ENCODE results near the gene PLS3. TPM values are rescaled to one million over a fixed set of nuclear protein-coding genes. Genes with fewer than 3 reads are reported as not detected.
"Not testable (repeated sequence)": the region's sequence is repeated elsewhere in the genome, so short reads cannot be mapped to it uniquely, and the experiment has no call there.

The PLS3 gene
- total RNA-seq, 4 donors from 2014 or later, result 4.5 to 160 (median 21.9) TPM

DNA sequence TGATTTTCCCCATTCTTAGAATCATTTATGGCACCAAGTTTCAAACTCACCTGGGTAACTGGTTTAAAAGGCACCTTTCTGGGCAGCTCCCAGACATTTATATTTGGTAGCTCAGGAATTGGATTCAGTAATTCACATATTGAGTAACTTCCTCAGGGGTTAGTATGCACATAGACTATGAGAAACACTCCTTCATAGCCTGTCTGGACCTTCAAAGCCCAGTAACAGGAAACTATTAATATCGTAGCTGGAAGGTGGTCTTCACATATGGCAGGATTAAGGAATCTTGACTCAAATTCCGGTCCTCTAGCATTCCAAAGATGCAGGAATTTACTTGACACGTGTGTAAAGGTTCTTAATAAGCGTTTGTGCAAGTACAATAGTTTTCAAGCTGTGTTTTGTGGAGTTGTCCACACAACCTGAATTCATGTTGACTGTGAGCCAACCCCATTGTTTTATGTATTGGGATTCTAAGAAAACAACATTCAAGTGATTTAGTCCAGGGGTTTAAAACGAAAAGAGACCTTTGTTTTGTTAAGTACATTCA is 78.4 kb downstream of the PLS3 start:
- in situ Hi-C loops (cut with MboI; ENCODE audit: low pct_ligation_motif_present in 1 of 4, low pct_unique_long_range_greater_than_20kb in 1 of 4, low sequenced_read_pairs in 3 of 4) (no loop called here), intact Hi-C loops (cut with DNase I; ENCODE audit: low total_unique reads) (no loop called here)
- H3K27me3 ChIP-seq, result no peaks in the 10 kb centered on the region
- H3K9me3 ChIP-seq, result no peaks in the 10 kb centered on the region
- no peak for TF ChIP-seq EP300 (IDR thresholded peaks at IDR 0.05; ENCODE audit: low read depth)
- TF ChIP-seq POLR2A (IDR thresholded peaks at IDR 0.05), result no peak
- no peak for TF ChIP-seq POLR2AphosphoS5 (IDR thresholded peaks at IDR 0.05)
- TF ChIP-seq, protein P1, sequence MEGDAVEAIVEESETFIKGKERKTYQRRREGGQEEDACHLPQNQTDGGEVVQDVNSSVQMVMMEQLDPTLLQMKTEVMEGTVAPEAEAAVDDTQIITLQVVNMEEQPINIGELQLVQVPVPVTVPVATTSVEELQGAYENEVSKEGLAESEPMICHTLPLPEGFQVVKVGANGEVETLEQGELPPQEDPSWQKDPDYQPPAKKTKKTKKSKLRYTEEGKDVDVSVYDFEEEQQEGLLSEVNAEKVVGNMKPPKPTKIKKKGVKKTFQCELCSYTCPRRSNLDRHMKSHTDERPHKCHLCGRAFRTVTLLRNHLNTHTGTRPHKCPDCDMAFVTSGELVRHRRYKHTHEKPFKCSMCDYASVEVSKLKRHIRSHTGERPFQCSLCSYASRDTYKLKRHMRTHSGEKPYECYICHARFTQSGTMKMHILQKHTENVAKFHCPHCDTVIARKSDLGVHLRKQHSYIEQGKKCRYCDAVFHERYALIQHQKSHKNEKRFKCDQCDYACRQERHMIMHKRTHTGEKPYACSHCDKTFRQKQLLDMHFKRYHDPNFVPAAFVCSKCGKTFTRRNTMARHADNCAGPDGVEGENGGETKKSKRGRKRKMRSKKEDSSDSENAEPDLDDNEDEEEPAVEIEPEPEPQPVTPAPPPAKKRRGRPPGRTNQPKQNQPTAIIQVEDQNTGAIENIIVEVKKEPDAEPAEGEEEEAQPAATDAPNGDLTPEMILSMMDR (IDR thresholded peaks at IDR 0.05), result no peak
- 49 to 50% methylated on average over 1 to 5 of the region's 5 CpGs for WGBS, 2 donors (ENCODE audit: low coverage in 1 of 2)
- no peaks in the 10 kb centered on the region for H3K4me1 ChIP-seq
- DNase-seq, result no peak
- H3K27ac ChIP-seq, result no peak overlapping the region
- H3K36me3 ChIP-seq, result no peaks in the 10 kb centered on the region
- H3K4me3 ChIP-seq, result no peak overlapping the region

DNA sequence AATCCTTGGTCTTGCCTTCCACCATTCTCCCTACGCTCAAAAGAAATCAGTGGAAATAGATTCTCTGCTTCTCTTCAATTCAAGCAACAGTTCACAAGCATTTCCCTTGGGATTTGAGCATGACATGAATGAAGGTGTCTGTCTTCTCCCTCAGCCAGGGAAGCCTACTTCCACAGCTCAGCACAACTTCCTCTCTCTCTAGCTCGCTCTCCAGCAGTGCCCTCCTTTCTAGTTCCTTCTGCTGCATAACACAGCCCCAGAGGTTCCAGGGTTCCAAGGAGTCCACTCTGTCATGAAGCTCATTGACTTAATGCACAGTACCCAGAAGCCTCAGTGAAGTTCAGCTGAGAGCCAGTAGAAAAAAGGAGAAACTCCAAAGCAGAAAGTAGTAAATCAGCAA is 81.3 kb downstream of the PLS3 start:
- in situ Hi-C loops (cut with MboI; ENCODE audit: low pct_ligation_motif_present in 1 of 4, low pct_unique_long_range_greater_than_20kb in 1 of 4, low sequenced_read_pairs in 3 of 4), result loop anchor here in 2 of 4 donors (10.0 kb wide), 2 partner anchors 308 to 318 kb away; no protein-coding TSS in a partner anchor

DNA sequence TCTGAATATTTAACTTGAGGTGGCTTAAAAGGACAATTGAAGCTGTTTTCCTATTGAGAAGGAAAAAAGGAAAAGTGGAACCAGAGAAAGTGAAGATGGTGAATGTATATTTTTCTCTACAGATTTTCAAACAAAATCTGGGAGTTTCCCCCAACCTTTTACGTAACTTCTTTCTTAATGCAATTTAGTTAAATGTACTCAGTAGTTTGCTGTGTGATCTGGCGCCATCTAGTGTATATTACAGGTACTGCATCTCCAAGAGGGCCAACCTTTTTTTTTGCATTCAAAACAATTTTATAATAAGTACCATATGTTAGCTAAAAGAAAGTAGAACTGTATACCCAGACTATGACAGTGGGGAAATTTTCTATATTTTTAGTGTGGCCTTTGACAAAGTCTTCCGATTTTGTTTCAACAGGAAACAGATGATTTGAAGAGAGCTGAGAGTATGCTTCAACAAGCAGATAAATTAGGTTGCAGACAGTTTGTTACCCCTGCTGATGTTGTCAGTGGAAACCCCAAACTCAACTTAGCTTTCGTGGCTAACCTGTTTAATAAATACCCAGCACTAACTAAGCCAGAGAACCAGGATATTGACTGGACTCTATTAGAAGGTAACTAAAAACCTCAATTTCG is 82.0 kb downstream of the PLS3 start:
- intact Hi-C loops (cut with DNase I; ENCODE audit: low total_unique reads), result loop anchor here (5.0 kb wide), 1 partner anchor 311 kb away; no protein-coding TSS in a partner anchor
- Histone ChIP-seq H3K4me1 (no peaks in the 10 kb centered on the region), H3K27me3 (no peaks in the 10 kb centered on the region), H3K27ac (no peak overlapping the region), H3K36me3 (no peaks in the 10 kb centered on the region), H3K9me3 (no peaks in the 10 kb centered on the region), H3K4me3 (no peak overlapping the region)
- DNase-seq, result peak; percentile 14
- 17 to 22% methylated on average over 2 to 5 of the region's 5 CpGs for WGBS, 2 donors (ENCODE audit: low coverage in 1 of 2)
- TF ChIP-seq, protein P1 (IDR thresholded peaks at IDR 0.05), result peak; percentile 77 to 100 (median 82)
- no peak for TF ChIP-seq EP300 (IDR thresholded peaks at IDR 0.05; ENCODE audit: low read depth)
- no peak for TF ChIP-seq POLR2A (IDR thresholded peaks at IDR 0.05)
- no peak for TF ChIP-seq POLR2AphosphoS5 (IDR thresholded peaks at IDR 0.05)
- in situ Hi-C loops (cut with MboI; ENCODE audit: low pct_ligation_motif_present in 1 of 4, low pct_unique_long_range_greater_than_20kb in 1 of 4, low sequenced_read_pairs in 3 of 4), result loop anchor here in 2 of 4 donors (10.0 kb wide), 2 partner anchors 308 to 318 kb away; no protein-coding TSS in a partner anchor

More for the DNA sequence above, 81.3 kb downstream of the PLS3 start:
- DNase-seq, result no peak
- WGBS, 2 donors (ENCODE audit: low coverage in 1 of 2), result 72 to 80% methylated on average over 1 to 2 of the region's 2 CpGs
- Histone ChIP-seq H3K27ac (peak overlapping the region in 2 of 4 donors; percentile 6 to 10), H3K9me3 (no peaks in the 10 kb centered on the region), H3K27me3 (no peaks in the 10 kb centered on the region), H3K36me3 (no peaks in the 10 kb centered on the region), H3K4me1 (no peaks in the 10 kb centered on the region), H3K4me3 (no peak overlapping the region)
- intact Hi-C loops (cut with DNase I; ENCODE audit: low total_unique reads), result loop anchor here (5.0 kb wide), 1 partner anchor 310 kb away; no protein-coding TSS in a partner anchor
- TF ChIP-seq EP300 (IDR thresholded peaks at IDR 0.05; ENCODE audit: low read depth), result no peak
- TF ChIP-seq, protein P1 (IDR thresholded peaks at IDR 0.05), result no peak
- TF ChIP-seq POLR2A (IDR thresholded peaks at IDR 0.05), result no peak
- no peak for TF ChIP-seq POLR2AphosphoS5 (IDR thresholded peaks at IDR 0.05)

DNA sequence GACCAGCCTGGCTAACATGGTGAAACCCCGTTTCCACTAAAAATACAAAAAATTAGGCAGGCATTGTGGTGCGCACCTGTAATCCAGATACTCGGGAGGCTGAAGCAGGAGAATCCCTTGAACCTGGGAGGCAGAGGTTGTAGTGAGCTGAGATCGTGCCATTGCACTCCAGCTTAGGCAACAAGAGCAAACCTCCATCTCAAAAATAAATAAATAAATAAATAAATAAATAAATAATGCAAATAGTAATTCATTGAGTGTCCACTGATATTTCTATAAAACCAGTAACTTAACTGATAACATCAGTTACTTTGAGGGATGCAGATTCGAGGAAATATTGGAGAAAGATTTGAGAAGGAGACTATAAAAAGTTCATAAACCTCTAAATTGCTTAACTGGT is 83.4 kb downstream of the PLS3 start:
- 80 to 97% methylated on average over 4 to 5 of the region's 5 CpGs for WGBS, 2 donors (ENCODE audit: low coverage in 1 of 2)
- H3K27me3 ChIP-seq, result not testable (repeated sequence)

More for the DNA sequence above, 83.4 kb downstream of the PLS3 start:
- not testable (repeated sequence) for H3K27ac ChIP-seq, H3K4me3 ChIP-seq, H3K36me3 ChIP-seq, H3K9me3 ChIP-seq, H3K4me1 ChIP-seq, DNase-seq
- in situ Hi-C loops (cut with MboI; ENCODE audit: low pct_ligation_motif_present in 1 of 4, low pct_unique_long_range_greater_than_20kb in 1 of 4, low sequenced_read_pairs in 3 of 4), result loop anchor here in 2 of 4 donors (10.0 kb wide), 2 partner anchors 310 to 320 kb away; no protein-coding TSS in a partner anchor
- intact Hi-C loops (cut with DNase I; ENCODE audit: low total_unique reads), result loop anchor here (5.0 kb wide), 1 partner anchor 312 kb away; no protein-coding TSS in a partner anchor

Measured in transverse colon (tissue), 4 donors.